Thyroid gland (tissue), 4 donors: Measurements from ENCODE around the gene TTLL8.

Source experiments
- POLR2A ChIP-seq, 2 donors: fragments of 450-650 bp; IDR thresholded peaks; one replicate each; pipeline ENCODE4 v1.6.1; 2017; ENCODE audit warnings: antibody characterized with exemption in 2 of 2, mild to moderate bottlenecking in 2 of 2, moderate library complexity in 1 of 2
- TF ChIP-seq, protein P1 (sequence below), 6 experiments: fragments of 200-600 bp in 3 of 6; fragments of 450-650 bp in 3 of 6; sonication (generic) in 3 of 6; IDR thresholded peaks; one replicate each; pipeline ENCODE4 v1.5.1; 2016 to 2019; ENCODE audit warnings: antibody characterized with exemption in 6 of 6, mild to moderate bottlenecking in 2 of 6, inconsistent platforms in 1 of 6, moderate library complexity in 1 of 6

GRCh38 chr22:50045211-50046018 lies 12.7 kb downstream of the TTLL8 start:
- TF ChIP-seq, protein P1, sequence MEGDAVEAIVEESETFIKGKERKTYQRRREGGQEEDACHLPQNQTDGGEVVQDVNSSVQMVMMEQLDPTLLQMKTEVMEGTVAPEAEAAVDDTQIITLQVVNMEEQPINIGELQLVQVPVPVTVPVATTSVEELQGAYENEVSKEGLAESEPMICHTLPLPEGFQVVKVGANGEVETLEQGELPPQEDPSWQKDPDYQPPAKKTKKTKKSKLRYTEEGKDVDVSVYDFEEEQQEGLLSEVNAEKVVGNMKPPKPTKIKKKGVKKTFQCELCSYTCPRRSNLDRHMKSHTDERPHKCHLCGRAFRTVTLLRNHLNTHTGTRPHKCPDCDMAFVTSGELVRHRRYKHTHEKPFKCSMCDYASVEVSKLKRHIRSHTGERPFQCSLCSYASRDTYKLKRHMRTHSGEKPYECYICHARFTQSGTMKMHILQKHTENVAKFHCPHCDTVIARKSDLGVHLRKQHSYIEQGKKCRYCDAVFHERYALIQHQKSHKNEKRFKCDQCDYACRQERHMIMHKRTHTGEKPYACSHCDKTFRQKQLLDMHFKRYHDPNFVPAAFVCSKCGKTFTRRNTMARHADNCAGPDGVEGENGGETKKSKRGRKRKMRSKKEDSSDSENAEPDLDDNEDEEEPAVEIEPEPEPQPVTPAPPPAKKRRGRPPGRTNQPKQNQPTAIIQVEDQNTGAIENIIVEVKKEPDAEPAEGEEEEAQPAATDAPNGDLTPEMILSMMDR (IDR thresholded peaks at IDR 0.05), result no peak
- no peak for TF ChIP-seq POLR2A (IDR thresholded peaks at IDR 0.05)
